Chondrocyte (in vitro differentiated cells): Measurements from ENCODE around the gene CDCA3. TPM values are rescaled to one million over a fixed set of nuclear protein-coding genes. Genes with fewer than 3 reads are reported as not detected.

Experiments
- DNase-seq: peaks from one replicate; pipeline ENCODE4 v3.0.0; 2021; ENCODE audit warnings: mixed read lengths, low spot score
- H3K27ac Mint-ChIP-seq: one replicate; pipeline ENCODE4 v1.8.0; 2021; ENCODE audit warnings: mild to moderate bottlenecking, moderate library complexity, mixed read lengths; ENCODE audit not compliant: unreplicated experiment
- H3K27me3 Mint-ChIP-seq: 2 replicates; pipeline ENCODE4 v1.8.0; 2021; ENCODE audit warnings: low read depth, mixed read lengths
- H3K36me3 Mint-ChIP-seq: 2 replicates; pipeline ENCODE4 v1.8.0; 2021; ENCODE audit warnings: low read depth, mixed read lengths
- H3K4me1 Mint-ChIP-seq: 2 replicates; pipeline ENCODE4 v1.8.0; 2021; ENCODE audit warnings: low read depth, mild to moderate bottlenecking, mixed read lengths
- H3K4me3 Mint-ChIP-seq: one replicate; pipeline ENCODE4 v1.8.0; 2021; ENCODE audit warnings: mild to moderate bottlenecking, moderate library complexity, mixed read lengths; ENCODE audit not compliant: unreplicated experiment
- H3K9me3 Mint-ChIP-seq: 2 replicates; pipeline ENCODE4 v1.8.0; 2021; ENCODE audit warnings: low read depth, mixed read lengths
- CTCF ChIP-seq: fragments of 200-600 bp; sonication (generic); IDR thresholded peaks from 2 replicates; pipeline ENCODE4 v1.5.0; 2021; ENCODE audit warnings: antibody characterized with exemption, mild to moderate bottlenecking, moderate library complexity
- total RNA-seq: library from RNA; stranded (reverse); gene quantifications from 3 replicates; pipeline ENCODE4 v1.2.1, GENCODE V29; 2021

The CDCA3 gene
- total RNA-seq, 1 donor from 2014 or later, result 5.6 TPM

- Mint-ChIP-seq H3K36me3 (no peaks in the 10 kb centered on the region), H3K9me3 (no peaks in the 10 kb centered on the region), H3K4me1 (peaks cover 56% of the 10 kb centered on the region), H3K27ac (no peak overlapping the region), H3K4me3 (peak overlapping the region; percentile 44), H3K27me3 (no peaks in the 10 kb centered on the region)
- DNase-seq, result no peak
- peak; percentile 90 for TF ChIP-seq CTCF
Measured at GRCh38 chr12:6825398-6826124, 25.5 kb downstream of the CDCA3 start.

GRCh38 chr12:6824901-6825381 lies 26.1 kb downstream of the CDCA3 start:
- H3K27ac Mint-ChIP-seq, result no peak overlapping the region
- no peak for DNase-seq
- H3K4me3 Mint-ChIP-seq, result no peak overlapping the region

GRCh38 chr12:6824085-6824775 lies 26.9 kb downstream of the CDCA3 start:
- H3K4me1 Mint-ChIP-seq, result peaks cover 56% of the 10 kb centered on the region
- no peaks in the 10 kb centered on the region for H3K36me3 Mint-ChIP-seq
- H3K9me3 Mint-ChIP-seq, result no peaks in the 10 kb centered on the region
- no peak for TF ChIP-seq CTCF
- no peaks in the 10 kb centered on the region for H3K27me3 Mint-ChIP-seq
- DNase-seq, result no peak
- no peak overlapping the region for H3K27ac Mint-ChIP-seq
- H3K4me3 Mint-ChIP-seq, result no peak overlapping the region

More at GRCh38 chr12:6824901-6825381, 26.1 kb downstream of the CDCA3 start:
- no peaks in the 10 kb centered on the region for H3K36me3 Mint-ChIP-seq
- no peak for TF ChIP-seq CTCF
- H3K9me3 Mint-ChIP-seq, result no peaks in the 10 kb centered on the region
- peaks cover 55% of the 10 kb centered on the region for H3K4me1 Mint-ChIP-seq
- H3K27me3 Mint-ChIP-seq, result no peaks in the 10 kb centered on the region

- Mint-ChIP-seq H3K9me3 (no peaks in the 10 kb centered on the region), H3K4me1 (peaks cover 56% of the 10 kb centered on the region), H3K36me3 (no peaks in the 10 kb centered on the region), H3K27me3 (no peaks in the 10 kb centered on the region), H3K4me3 (no peak overlapping the region), H3K27ac (peak overlapping the region; percentile 10)
- no peak for DNase-seq
- TF ChIP-seq CTCF, result no peak
Measured at GRCh38 chr12:6823182-6824084, 27.7 kb downstream of the CDCA3 start.
